DOHH2 (cell line): ENCODE measurements around the gene PGAP3.

Experiments used
- H3F3A ChIP-seq: fragments of 200-600 bp; sonication (generic), shearing (Covaris generic); 2 replicates; pipeline ENCODE4 v1.6.0; 2016; ENCODE audit warnings: antibody characterized with exemption, mild to moderate bottlenecking; ENCODE audit not compliant: control insufficient read depth, insufficient read depth
- H3K27ac ChIP-seq: fragments of 200-600 bp; sonication (generic); 2 replicates; pipeline ENCODE4 v1.5.1; 2014; ENCODE audit warnings: low read depth, mild to moderate bottlenecking, low read length, moderate library complexity
- H3K27me3 ChIP-seq: fragments of 200-600 bp; sonication (generic); 2 replicates; pipeline ENCODE4 v1.6.1; 2014; ENCODE audit warnings: mild to moderate bottlenecking, low read length, mixed read lengths; ENCODE audit not compliant: control insufficient read depth
- H3K36me3 ChIP-seq: fragments of 200-600 bp; sonication (generic); 2 replicates; pipeline ENCODE4 v1.6.1; 2014; ENCODE audit warnings: mild to moderate bottlenecking, low read length, moderate library complexity, mixed read lengths; ENCODE audit not compliant: control insufficient read depth
- H3K4me1 ChIP-seq: fragments of 200-600 bp; sonication (generic); 2 replicates; pipeline ENCODE4 v1.6.1; 2014; ENCODE audit warnings: mild to moderate bottlenecking, low read length, mixed read lengths; ENCODE audit not compliant: control insufficient read depth
- H3K4me2 ChIP-seq: fragments of 200-600 bp; sonication (generic); 2 replicates; pipeline ENCODE4 v1.6.0; 2014; ENCODE audit warnings: mild to moderate bottlenecking, low read length, moderate library complexity
- H3K4me3 ChIP-seq: fragments of 200-600 bp; sonication (generic); 2 replicates; pipeline ENCODE4 v1.5.1; 2014; ENCODE audit warnings: mild to moderate bottlenecking, low read length, mixed read lengths
- H3K79me2 ChIP-seq: fragments of 200-600 bp; sonication (generic); 2 replicates; pipeline ENCODE4 v1.6.1; 2014; ENCODE audit warnings: mild to moderate bottlenecking, low read length, mixed read lengths; ENCODE audit not compliant: control insufficient read depth
- H3K9me2 ChIP-seq: fragments of 200-600 bp; sonication (generic); replicated peaks from 2 replicates; pipeline ENCODE4 v1.6.1; 2014; ENCODE audit warnings: mild to moderate bottlenecking, low read length, mixed read lengths; ENCODE audit not compliant: control insufficient read depth
- H3K9me3 ChIP-seq: fragments of 200-600 bp; sonication (generic); 2 replicates; pipeline ENCODE4 v1.6.1; 2014; ENCODE audit warnings: antibody characterized with exemption, low read length, mixed read lengths; ENCODE audit not compliant: control insufficient read depth, insufficient read depth
- H4K20me1 ChIP-seq: fragments of 200-600 bp; sonication (generic); 2 replicates; pipeline ENCODE4 v1.6.0; 2014; ENCODE audit warnings: low read depth, mild to moderate bottlenecking, antibody characterized with exemption, low read length, moderate library complexity; ENCODE audit not compliant: control insufficient read depth, insufficient read depth
- EZH2phosphoT487 ChIP-seq: fragments of 200-600 bp; sonication (generic); IDR thresholded peaks from 2 replicates; pipeline ENCODE4 v1.6.1; 2017; ENCODE audit warnings: borderline replicate concordance, mild to moderate bottlenecking, antibody characterized with exemption, low read length, moderate library complexity, mixed read lengths
- TF ChIP-seq, protein P1 (sequence below): fragments of 200-600 bp; sonication (generic); IDR thresholded peaks from one replicate; pipeline ENCODE4 v1.5.1; 2014; ENCODE audit warnings: antibody characterized with exemption, mild to moderate bottlenecking, low read depth, low read length; ENCODE audit not compliant: poor library complexity, severe bottlenecking

PGAP3 gene

DNA sequence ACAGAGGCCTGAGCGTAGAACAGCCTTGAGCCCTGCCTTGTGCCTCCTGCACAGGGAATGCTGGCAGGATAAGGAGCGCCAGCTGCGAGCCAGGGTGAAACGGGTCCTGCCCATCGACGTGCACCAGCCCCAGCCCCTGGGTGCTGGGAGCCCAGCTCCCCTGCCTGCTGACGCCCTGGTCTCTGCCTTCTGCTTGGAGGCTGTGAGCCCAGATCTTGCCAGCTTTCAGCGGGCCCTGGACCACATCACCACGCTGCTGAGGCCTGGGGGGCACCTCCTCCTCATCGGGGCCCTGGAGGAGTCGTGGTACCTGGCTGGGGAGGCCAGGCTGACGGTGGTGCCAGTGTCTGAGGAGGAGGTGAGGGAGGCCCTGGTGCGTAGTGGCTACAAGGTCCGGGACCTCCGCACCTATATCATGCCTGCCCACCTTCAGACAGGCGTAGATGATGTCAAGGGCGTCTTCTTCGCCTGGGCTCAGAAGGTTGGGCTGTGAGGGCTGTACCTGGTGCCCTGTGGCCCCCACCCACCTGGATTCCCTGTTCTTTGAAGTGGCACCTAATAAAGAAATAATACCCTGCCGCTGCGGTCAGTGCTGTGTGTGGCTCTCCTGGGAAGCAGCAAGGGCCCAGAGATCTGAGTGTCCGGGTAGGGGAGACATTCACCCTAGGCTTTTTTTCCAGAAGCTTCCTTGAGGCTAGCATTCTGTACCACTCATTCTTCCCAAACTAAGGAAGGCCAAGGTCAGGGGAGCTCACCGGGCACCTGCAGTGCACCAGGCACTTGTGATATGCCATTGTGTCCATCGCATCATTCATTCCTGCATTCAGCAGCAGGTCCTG is 17.7 kb downstream of the PGAP3 start:
- H3K79me2 ChIP-seq, result no peaks in the 10 kb centered on the region
- no peak overlapping the region for H3K4me2 ChIP-seq
- H3K27me3 ChIP-seq, result peaks cover 31% of the 10 kb centered on the region
- no peaks in the 10 kb centered on the region for H3F3A ChIP-seq
- H3K36me3 ChIP-seq, result no peaks in the 10 kb centered on the region
- no peak overlapping the region for H3K4me3 ChIP-seq
- H3K4me1 ChIP-seq, result peaks cover 30% of the 10 kb centered on the region
- no peak overlapping the region for H3K27ac ChIP-seq
- H3K9me3 ChIP-seq, result no peaks in the 10 kb centered on the region
- no peak for TF ChIP-seq EZH2phosphoT487
- no peaks in the 10 kb centered on the region for H3K9me2 ChIP-seq
- no peaks in the 10 kb centered on the region for H4K20me1 ChIP-seq

DNA sequence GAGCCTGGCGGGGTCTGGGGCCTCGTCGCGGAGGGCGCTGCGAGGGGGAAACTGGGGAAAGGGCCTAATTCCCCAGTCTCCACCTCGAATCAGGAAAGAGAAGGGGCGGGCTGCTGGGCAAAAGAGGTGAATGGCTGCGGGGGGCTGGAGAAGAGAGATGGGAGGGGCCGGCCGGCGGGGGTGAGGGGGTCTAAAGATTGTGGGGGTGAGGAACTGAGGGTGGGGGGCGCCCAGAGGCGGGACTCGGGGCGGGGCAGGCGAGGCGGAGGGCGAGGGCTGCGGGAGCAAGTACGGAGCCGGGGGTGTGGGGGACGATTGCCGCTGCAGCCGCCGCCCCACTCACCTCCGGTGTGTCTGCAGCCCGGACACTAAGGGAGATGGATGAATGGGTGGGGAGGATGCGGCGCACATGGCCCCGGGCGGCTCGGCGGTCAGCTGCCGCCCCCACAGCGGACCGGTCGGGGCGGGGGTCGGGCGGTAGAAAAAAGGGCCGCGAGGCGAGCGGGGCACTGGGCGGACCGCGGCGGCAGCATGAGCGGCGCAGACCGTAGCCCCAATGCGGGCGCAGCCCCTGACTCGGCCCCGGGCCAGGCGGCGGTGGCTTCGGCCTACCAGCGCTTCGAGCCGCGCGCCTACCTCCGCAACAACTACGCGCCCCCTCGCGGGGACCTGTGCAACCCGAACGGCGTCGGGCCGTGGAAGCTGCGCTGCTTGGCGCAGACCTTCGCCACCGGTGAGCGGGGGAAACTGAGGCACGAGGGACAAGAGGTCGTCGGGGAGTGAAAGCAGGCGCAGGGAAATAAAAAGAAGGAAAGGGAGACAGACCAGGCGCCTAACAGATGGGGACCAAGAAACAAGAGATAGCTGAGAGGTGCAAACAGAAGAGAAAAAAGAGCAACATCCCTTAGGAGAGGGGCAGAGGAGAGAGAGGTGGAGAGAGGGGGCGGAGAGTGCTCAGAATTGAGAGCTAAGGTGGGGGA is 19.6 kb downstream of the PGAP3 start, which contains the start of gene PNMT:
TSS of gene PNMT (plus strand) at position 509 of the 980 bp plus-strand sequence. CDS start at position 532, 23 bp downstream.
- H3K27me3 ChIP-seq, result peaks cover 31% of the 10 kb centered on the region

DNA sequence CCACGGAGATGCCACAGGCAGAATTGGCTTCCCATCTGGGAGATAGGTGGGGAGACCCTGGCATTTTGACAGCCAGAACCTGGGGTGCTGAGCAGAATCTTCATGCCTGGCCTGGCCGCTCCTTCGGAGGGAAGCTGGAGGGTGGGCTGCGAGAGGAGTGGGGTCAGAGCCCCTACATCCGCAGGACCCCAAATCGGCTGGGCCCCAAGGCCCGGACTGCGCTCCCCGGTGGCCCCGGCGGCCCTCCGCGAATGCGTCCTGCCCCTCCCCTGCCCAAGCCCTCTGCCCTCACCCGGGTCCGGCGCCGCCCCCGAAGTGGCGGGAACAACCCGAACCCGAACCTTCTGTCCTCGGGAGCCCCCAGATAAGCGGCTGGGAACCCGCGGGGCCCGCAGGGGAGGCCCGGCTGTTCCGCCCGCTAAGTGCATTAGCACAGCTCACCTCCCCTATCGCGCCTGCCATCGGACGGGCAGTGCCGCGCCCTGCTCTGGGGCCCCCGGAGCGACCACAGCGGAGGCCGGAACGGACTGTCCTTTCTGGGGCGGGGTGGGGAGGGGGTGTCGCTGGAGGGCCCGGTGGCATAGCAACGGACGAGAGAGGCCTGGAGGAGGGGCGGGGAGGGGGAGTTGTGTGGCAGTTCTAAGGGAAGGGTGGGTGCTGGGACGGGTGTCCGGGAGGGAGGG is 20.5 kb downstream of the PGAP3 start:
- no peak for TF ChIP-seq EZH2phosphoT487
- TF ChIP-seq, protein P1, sequence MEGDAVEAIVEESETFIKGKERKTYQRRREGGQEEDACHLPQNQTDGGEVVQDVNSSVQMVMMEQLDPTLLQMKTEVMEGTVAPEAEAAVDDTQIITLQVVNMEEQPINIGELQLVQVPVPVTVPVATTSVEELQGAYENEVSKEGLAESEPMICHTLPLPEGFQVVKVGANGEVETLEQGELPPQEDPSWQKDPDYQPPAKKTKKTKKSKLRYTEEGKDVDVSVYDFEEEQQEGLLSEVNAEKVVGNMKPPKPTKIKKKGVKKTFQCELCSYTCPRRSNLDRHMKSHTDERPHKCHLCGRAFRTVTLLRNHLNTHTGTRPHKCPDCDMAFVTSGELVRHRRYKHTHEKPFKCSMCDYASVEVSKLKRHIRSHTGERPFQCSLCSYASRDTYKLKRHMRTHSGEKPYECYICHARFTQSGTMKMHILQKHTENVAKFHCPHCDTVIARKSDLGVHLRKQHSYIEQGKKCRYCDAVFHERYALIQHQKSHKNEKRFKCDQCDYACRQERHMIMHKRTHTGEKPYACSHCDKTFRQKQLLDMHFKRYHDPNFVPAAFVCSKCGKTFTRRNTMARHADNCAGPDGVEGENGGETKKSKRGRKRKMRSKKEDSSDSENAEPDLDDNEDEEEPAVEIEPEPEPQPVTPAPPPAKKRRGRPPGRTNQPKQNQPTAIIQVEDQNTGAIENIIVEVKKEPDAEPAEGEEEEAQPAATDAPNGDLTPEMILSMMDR, result no peak
- H3K36me3 ChIP-seq, result peaks cover 3% of the 10 kb centered on the region; the same call in 1 of the 2 replicates
- H3K9me3 ChIP-seq, result no peaks in the 10 kb centered on the region
- peaks cover 31% of the 10 kb centered on the region for H3K27me3 ChIP-seq
- H4K20me1 ChIP-seq, result no peaks in the 10 kb centered on the region
- H3K9me2 ChIP-seq, result no peaks in the 10 kb centered on the region
- H3K4me3 ChIP-seq, result peak overlapping the region; percentile 67; the same call in 1 of the 2 replicates
- H3K27ac ChIP-seq, result no peak overlapping the region
- H3K79me2 ChIP-seq, result no peaks in the 10 kb centered on the region
- peaks cover 17% of the 10 kb centered on the region for H3K4me1 ChIP-seq
- H3F3A ChIP-seq, result no peaks in the 10 kb centered on the region; the same call in 1 of the 2 replicates
- peak overlapping the region; percentile 69 for H3K4me2 ChIP-seq

More for the DNA sequence above, 19.6 kb downstream of the PGAP3 start, which contains the start of gene PNMT:
- Histone ChIP-seq H3K79me2 (no peaks in the 10 kb centered on the region), H3K4me1 (peaks cover 17% of the 10 kb centered on the region), H3K9me3 (no peaks in the 10 kb centered on the region), H3K27ac (no peak within 1 kb of the TSS), H3K36me3 (no peaks in the 10 kb centered on the region), H3F3A (no peaks in the 10 kb centered on the region; the same call in 1 of the 2 replicates), H3K4me2 (peak within 1 kb of the TSS; percentile 69), H3K9me2 (no peaks in the 10 kb centered on the region), H4K20me1 (no peaks in the 10 kb centered on the region), H3K4me3 (peak within 1 kb of the TSS; percentile 67)
- TF ChIP-seq, protein P1, result peak; percentile 85
- no peak for TF ChIP-seq EZH2phosphoT487
